Upper lobe of right lung (tissue), 1 donor: Measurements from ENCODE around the gene NUMB. TPM values are rescaled to one million over a fixed set of nuclear protein-coding genes. Genes with fewer than 3 reads are reported as not detected.
"Not testable (repeated sequence)": the region's sequence is repeated elsewhere in the genome, so short reads cannot be mapped to it uniquely, and the experiment has no call there.

Experiments used
- ATAC-seq: fragments of 200-7000 bp; cut with Tn5 transposase; one replicate; pipeline ENCODE4 v1.9.1; 2020; ENCODE audit warnings: mild to moderate bottlenecking, moderate library complexity
- DNase-seq: peaks from one replicate; pipeline ENCODE4 v3.0.0-alpha.2; 2020
- H3K27ac ChIP-seq: fragments of 200-600 bp; one replicate; pipeline ENCODE4 v1.8.0; 2022
- H3K27me3 ChIP-seq: fragments of 200-600 bp; one replicate; pipeline ENCODE4 v1.8.0; 2022; ENCODE audit warnings: mild to moderate bottlenecking
- H3K36me3 ChIP-seq: fragments of 200-600 bp; one replicate; pipeline ENCODE4 v1.8.0; 2022
- H3K4me1 ChIP-seq: fragments of 200-600 bp; one replicate; pipeline ENCODE4 v1.8.0; 2022
- H3K4me3 ChIP-seq: fragments of 200-600 bp; one replicate; pipeline ENCODE4 v1.8.0; 2022; ENCODE audit warnings: mild to moderate bottlenecking
- H3K9me3 ChIP-seq: fragments of 200-600 bp; one replicate; pipeline ENCODE4 v1.8.0; 2022
- CTCF ChIP-seq: fragments of 200-600 bp; IDR thresholded peaks from one replicate; pipeline ENCODE4 v1.8.0; 2022; ENCODE audit warnings: antibody characterized with exemption
- intact Hi-C: fragments of 100-400 bp; cut with DNase I; formaldehyde crosslinking; loops from one replicate; pipeline ENCODE4 v1.11.0; 2022
- total RNA-seq: library from RNA; stranded (reverse); fragmentation: NEBNext Ultra II Directional; extraction: Animal tissue kit (Norgen Biotek cat#: 25700); gene quantifications from one replicate; pipeline ENCODE4 v1.2.1, GENCODE V29; 2021
- donor health status: DM: no; HTN: yes; CAD: no; lungs with severe emphysema.

Gene NUMB
- total RNA-seq, 1 donor from 2014 or later = 139 TPM

- ATAC-seq = no peak
- no peak overlapping the region for H3K4me3 ChIP-seq
- no peaks in the 10 kb centered on the region for H3K9me3 ChIP-seq
- no peak for DNase-seq
- no peak for TF ChIP-seq CTCF
- no peak overlapping the region for H3K27ac ChIP-seq
- peaks cover 7% of the 10 kb centered on the region for H3K36me3 ChIP-seq
- no peaks in the 10 kb centered on the region for H3K27me3 ChIP-seq
- peaks cover 10% of the 10 kb centered on the region for H3K4me1 ChIP-seq
- intact Hi-C loops = no loop called here
These were observed 145.7 kb downstream of the NUMB start for GRCh38 chr14:73312687-73313086.

- no peaks in the 10 kb centered on the region for H3K9me3 ChIP-seq
- no peak for ATAC-seq
- H3K36me3 ChIP-seq = peaks cover 7% of the 10 kb centered on the region
- H3K4me3 ChIP-seq = no peak overlapping the region
- no peak for TF ChIP-seq CTCF
- H3K4me1 ChIP-seq = peaks cover 10% of the 10 kb centered on the region
- H3K27ac ChIP-seq = no peak overlapping the region
- H3K27me3 ChIP-seq = no peaks in the 10 kb centered on the region
- DNase-seq = no peak
- intact Hi-C loops = no loop called here
These were observed 146.7 kb downstream of the NUMB start for GRCh38 chr14:73311708-73312030.

GRCh38 chr14:73309207-73309606 is 149.1 kb downstream of the NUMB start:
- H3K4me3 ChIP-seq, H3K27me3 ChIP-seq, H3K27ac ChIP-seq, H3K9me3 ChIP-seq, DNase-seq, ATAC-seq, H3K36me3 ChIP-seq, intact Hi-C loops: not testable (repeated sequence)
- H3K4me1 ChIP-seq = peaks cover 10% of the 10 kb centered on the region

- DNase-seq (no peak), ATAC-seq (no peak)
- H3K36me3 ChIP-seq = no peaks in the 10 kb centered on the region
- H3K4me1 ChIP-seq = peaks cover 10% of the 10 kb centered on the region
- no peaks in the 10 kb centered on the region for H3K9me3 ChIP-seq
- intact Hi-C loops = no loop called here
- no peak overlapping the region for H3K4me3 ChIP-seq
- no peak overlapping the region for H3K27ac ChIP-seq
- no peak for TF ChIP-seq CTCF
- H3K27me3 ChIP-seq = no peaks in the 10 kb centered on the region
These were observed 151.1 kb downstream of the NUMB start for GRCh38 chr14:73307261-73307660.

GRCh38 chr14:73305499-73305898 is 152.8 kb downstream of the NUMB start:
- H3K9me3 ChIP-seq = no peaks in the 10 kb centered on the region
- DNase-seq (no peak), ATAC-seq (no peak)
- intact Hi-C loops = no loop called here
- TF ChIP-seq CTCF = no peak
- H3K36me3 ChIP-seq = no peaks in the 10 kb centered on the region
- no peak overlapping the region for H3K27ac ChIP-seq
- H3K27me3 ChIP-seq = no peaks in the 10 kb centered on the region
- H3K4me3 ChIP-seq = no peak overlapping the region
- H3K4me1 ChIP-seq = peaks cover 2% of the 10 kb centered on the region

GRCh38 chr14:73295198-73295796 is 163.0 kb downstream of the NUMB start:
- intact Hi-C loops = loop anchor here (10.0 kb wide), 1 partner anchor 170 kb away; no protein-coding TSS in a partner anchor

More at GRCh38 chr14:73295198-73295796, 163.0 kb downstream of the NUMB start:
- ATAC-seq (peak; percentile 59), DNase-seq (no peak)
- peak; percentile 78 for TF ChIP-seq CTCF
- Histone ChIP-seq H3K36me3 (peaks cover 30% of the 10 kb centered on the region), H3K9me3 (no peaks in the 10 kb centered on the region), H3K27ac (no peak overlapping the region), H3K4me1 (no peaks in the 10 kb centered on the region), H3K4me3 (no peak overlapping the region), H3K27me3 (no peaks in the 10 kb centered on the region)
